MM.1S (cell line): ENCODE measurements around the gene NMNAT3.

Source experiments
- DNase-seq: peaks from one replicate; pipeline ENCODE4 v3.0.0-alpha.2; 2015
- H2AFZ ChIP-seq: fragments of 300-600 bp; sonication (generic); 2 replicates; pipeline ENCODE4 v1.6.0; 2016; ENCODE audit warnings: antibody characterized with exemption, low read length
- H3F3A ChIP-seq: fragments of 300-600 bp; sonication (generic); 2 replicates; pipeline ENCODE4 v1.6.1; 2016; ENCODE audit warnings: mild to moderate bottlenecking, antibody characterized with exemption, low read length, moderate library complexity, mixed read lengths; ENCODE audit not compliant: insufficient read depth
- H3K27ac ChIP-seq: fragments of 300-600 bp; sonication (generic); 2 replicates; pipeline ENCODE4 v1.5.1; 2016; ENCODE audit warnings: mild to moderate bottlenecking, low read length
- H3K27me3 ChIP-seq: fragments of 300-600 bp; sonication (generic); replicated peaks from 2 replicates; pipeline ENCODE4 v1.6.0; 2016; ENCODE audit warnings: low read length; ENCODE audit not compliant: insufficient read depth
- H3K36me3 ChIP-seq: fragments of 300-600 bp; sonication (generic); replicated peaks from 2 replicates; pipeline ENCODE4 v1.6.1; 2016; ENCODE audit warnings: mild to moderate bottlenecking, low read length, mixed read lengths; ENCODE audit not compliant: insufficient read depth
- H3K4me1 ChIP-seq: fragments of 300-600 bp; sonication (generic); 2 replicates; pipeline ENCODE4 v1.6.1; 2016; ENCODE audit warnings: low read length, mixed read lengths
- H3K4me2 ChIP-seq: fragments of 300-600 bp; sonication (generic); 2 replicates; pipeline ENCODE4 v1.6.0; 2016; ENCODE audit warnings: low read depth, low read length
- H3K4me3 ChIP-seq: fragments of 300-600 bp; sonication (generic); 2 replicates; pipeline ENCODE4 v1.5.1; 2016; ENCODE audit warnings: low read length, mixed read lengths
- H3K79me2 ChIP-seq: fragments of 300-600 bp; sonication (generic); 2 replicates; pipeline ENCODE4 v1.6.1; 2016; ENCODE audit warnings: mixed run types, low read length, mixed read lengths
- H3K9ac ChIP-seq: fragments of 300-600 bp; sonication (generic); 2 replicates; pipeline ENCODE4 v1.6.1; 2016; ENCODE audit warnings: low read length, mixed read lengths
- H3K9me2 ChIP-seq: fragments of 300-600 bp; sonication (generic); replicated peaks from 2 replicates; pipeline ENCODE4 v1.6.1; 2016; ENCODE audit warnings: mild to moderate bottlenecking, low read length, mixed read lengths; ENCODE audit not compliant: insufficient read depth
- H3K9me3 ChIP-seq: fragments of 300-600 bp; sonication (generic); replicated peaks from 2 replicates; pipeline ENCODE4 v1.6.1; 2016; ENCODE audit warnings: mild to moderate bottlenecking, low read length, mixed read lengths; ENCODE audit not compliant: insufficient read depth
- H4K20me1 ChIP-seq: fragments of 300-600 bp; sonication (generic); 2 replicates; pipeline ENCODE4 v1.6.1; 2016; ENCODE audit warnings: mild to moderate bottlenecking, low read length, moderate library complexity, mixed read lengths; ENCODE audit not compliant: insufficient read depth
- CTCF ChIP-seq: fragments of 300-600 bp; sonication (generic); IDR thresholded peaks from 2 replicates; pipeline ENCODE4 v1.5.1; 2016; ENCODE audit warnings: antibody characterized with exemption, low read length, mixed read lengths
- EZH2 ChIP-seq: fragments of 300-600 bp; sonication (generic); optimal IDR thresholded peaks from 2 replicates; pipeline ENCODE3; 2017; ENCODE audit warnings: low read depth, mild to moderate bottlenecking, antibody characterized with exemption, low read length, mixed read lengths
- EZH2phosphoT487 ChIP-seq: fragments of 300-600 bp; sonication (generic); IDR thresholded peaks from 2 replicates; pipeline ENCODE4 v1.6.1; 2018; ENCODE audit warnings: antibody characterized with exemption, low read length

Gene NMNAT3

GRCh38 chr3:139532976-139533375 is 144.8 kb downstream of the NMNAT3 start:
- Histone ChIP-seq H2AFZ (no peak overlapping the region), H3K4me1 (no peaks in the 10 kb centered on the region)

GRCh38 chr3:139530717-139531116 is 147.1 kb downstream of the NMNAT3 start:
- H3K79me2 ChIP-seq: no peaks in the 10 kb centered on the region
- H4K20me1 ChIP-seq: no peaks in the 10 kb centered on the region
- no peaks in the 10 kb centered on the region for H3K9me3 ChIP-seq
- H3K27me3 ChIP-seq: no peaks in the 10 kb centered on the region
- H3K4me3 ChIP-seq: no peak overlapping the region
- no peak overlapping the region for H3K9ac ChIP-seq
- no peak overlapping the region for H3K4me2 ChIP-seq
- no peak overlapping the region for H3K27ac ChIP-seq
- no peak for TF ChIP-seq EZH2
- TF ChIP-seq EZH2phosphoT487: no peak
- TF ChIP-seq CTCF: no peak
- H3F3A ChIP-seq: no peaks in the 10 kb centered on the region
- no peak overlapping the region for H2AFZ ChIP-seq
- H3K4me1 ChIP-seq: no peaks in the 10 kb centered on the region
- no peak for DNase-seq
- H3K9me2 ChIP-seq: no peaks in the 10 kb centered on the region
- no peaks in the 10 kb centered on the region for H3K36me3 ChIP-seq

More at GRCh38 chr3:139532976-139533375, 144.8 kb downstream of the NMNAT3 start:
- H3K27me3 ChIP-seq: no peaks in the 10 kb centered on the region
- no peaks in the 10 kb centered on the region for H4K20me1 ChIP-seq
- no peak overlapping the region for H3K27ac ChIP-seq
- no peaks in the 10 kb centered on the region for H3K9me2 ChIP-seq
- H3K4me2 ChIP-seq: no peak overlapping the region
- no peak overlapping the region for H3K4me3 ChIP-seq
- DNase-seq: no peak
- no peaks in the 10 kb centered on the region for H3K79me2 ChIP-seq
- no peaks in the 10 kb centered on the region for H3F3A ChIP-seq
- no peak overlapping the region for H3K9ac ChIP-seq
- no peaks in the 10 kb centered on the region for H3K9me3 ChIP-seq
- no peaks in the 10 kb centered on the region for H3K36me3 ChIP-seq
- TF ChIP-seq EZH2: no peak
- no peak for TF ChIP-seq EZH2phosphoT487
- no peak for TF ChIP-seq CTCF

- Histone ChIP-seq H3F3A (no peaks in the 10 kb centered on the region), H3K36me3 (no peaks in the 10 kb centered on the region), H3K79me2 (no peaks in the 10 kb centered on the region), H3K27me3 (no peaks in the 10 kb centered on the region), H3K4me3 (no peak overlapping the region), H3K4me1 (no peaks in the 10 kb centered on the region), H3K9ac (no peak overlapping the region), H2AFZ (no peak overlapping the region), H3K9me3 (no peaks in the 10 kb centered on the region), H3K27ac (no peak overlapping the region), H4K20me1 (no peaks in the 10 kb centered on the region), H3K9me2 (no peaks in the 10 kb centered on the region), H3K4me2 (no peak overlapping the region)
- DNase-seq: no peak
- no peak for TF ChIP-seq EZH2phosphoT487
- TF ChIP-seq EZH2: no peak
- TF ChIP-seq CTCF: no peak
Measured at GRCh38 chr3:139529662-139530061, 148.1 kb downstream of the NMNAT3 start.
